Adipose tissue (tissue), 3 donors: ENCODE data around the gene DLX2. TPM values are rescaled to one million over a fixed set of nuclear protein-coding genes. Genes with fewer than 3 reads are reported as not detected.

ENCODE experiments used
- H3K27ac ChIP-seq: one replicate; pipeline ENCODE4 v1.5.1; 2013; ENCODE audit warnings: low read depth, low read length
- WGBS, 3 donors: extraction: QIAGEN DNeasy Blood & Tissue Kit; methylation state at CpG; one replicate each; pipeline ENCODE4 v1.1.7; 2013; 5-methylcytosine and 5-hydroxymethylcytosine counted together
- polyA plus RNA-seq, 3 donors: library from polyadenylated mRNA; stranded (reverse); fragments of 200-250 nt; gene quantifications; one replicate each; pipeline ENCODE4 v1.2.3, GENCODE V29; 2013
- donor health status: healthy with polysubstance abuse.
- donor health status: Bipolar disorder and iron deficiency.
- donor health status: healthy.

The DLX2 gene
- polyA plus RNA-seq, 3 donors = 0.03 TPM; not detected in 2

DNA sequence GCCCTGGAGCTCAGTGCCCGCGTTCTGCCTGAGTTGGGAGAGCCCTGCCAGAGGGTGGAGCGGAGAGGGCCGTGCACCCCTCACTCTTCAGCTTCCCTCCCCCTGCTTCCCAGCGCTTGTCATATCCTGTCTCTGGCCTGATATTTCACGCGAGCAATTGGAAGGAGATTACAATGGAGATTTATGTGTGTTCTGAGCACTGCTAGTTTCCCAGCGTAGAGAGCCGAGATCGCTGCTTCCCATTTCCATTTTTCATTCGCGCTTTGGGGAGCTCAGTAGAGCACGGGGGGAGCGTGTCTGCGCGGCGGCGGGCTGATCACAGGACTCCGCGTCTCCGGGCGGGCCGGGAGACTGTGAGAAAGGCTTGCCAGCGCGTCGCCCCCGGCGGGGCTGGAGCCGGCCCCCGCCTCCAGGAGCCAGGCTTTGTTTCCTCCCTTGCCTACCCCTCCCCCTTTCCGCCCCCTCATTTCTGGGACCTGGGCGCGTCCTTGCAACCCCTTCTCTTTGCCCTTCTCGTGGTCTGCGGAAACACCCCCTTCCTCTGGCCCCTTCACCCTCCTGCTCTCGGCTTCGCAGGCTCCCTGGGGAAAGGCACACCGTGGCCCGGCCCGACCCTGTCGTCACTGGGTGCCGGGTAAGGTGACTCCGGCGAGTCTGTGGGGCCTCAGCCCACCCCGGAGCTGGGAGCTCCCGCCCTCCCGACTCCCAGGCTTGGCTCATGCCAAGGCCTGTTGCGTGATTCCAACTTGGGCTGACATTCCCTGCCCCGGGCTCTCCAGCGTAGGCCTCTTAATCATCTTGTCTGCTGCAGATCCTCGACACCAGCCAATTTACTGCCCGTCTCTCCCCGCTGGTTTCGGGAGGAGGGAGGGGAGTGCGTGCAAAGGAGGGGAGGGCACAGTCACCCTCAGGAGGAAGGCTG is 5.8 kb downstream of the DLX2 start:
- no peak overlapping the region for H3K27ac ChIP-seq
- WGBS, 3 donors = 3 to 4% (median 4%) methylated on average over 53 to 55 of the region's 55 CpGs

DNA sequence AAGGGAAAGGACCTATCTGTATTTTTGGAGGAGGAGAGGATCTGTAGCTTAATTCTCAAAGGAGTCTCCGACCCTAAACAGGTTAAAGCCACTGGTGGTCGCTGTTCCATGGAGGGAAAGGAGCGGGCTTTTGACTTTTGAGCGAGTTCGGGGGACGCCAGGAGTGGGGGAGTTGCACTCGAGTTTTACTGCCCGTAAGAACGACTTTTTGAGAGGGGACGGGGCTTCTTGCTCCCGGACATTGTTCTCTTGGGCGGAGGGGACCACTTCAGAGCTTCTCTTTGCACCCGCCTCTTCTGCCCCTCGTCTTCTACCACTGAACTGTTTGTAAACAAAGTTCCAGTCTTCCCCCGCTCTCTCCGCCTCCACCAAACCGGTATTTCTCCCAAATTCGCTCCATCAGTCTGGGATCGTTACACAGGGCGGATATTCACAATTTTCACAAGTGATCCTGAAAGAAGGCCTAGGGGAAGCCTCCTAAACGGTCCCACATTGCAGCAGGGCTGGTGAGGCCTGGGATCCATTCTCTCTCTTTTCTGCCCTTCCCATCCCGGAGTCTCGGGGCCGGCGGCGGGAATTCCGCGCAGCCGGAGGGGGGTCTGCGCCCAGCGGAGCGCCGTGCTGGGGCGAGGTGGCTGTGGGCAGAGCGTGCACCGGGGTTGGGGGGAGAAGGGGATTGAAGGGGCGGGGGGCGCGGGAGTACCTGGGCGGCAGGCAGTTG is 6.6 kb downstream of the DLX2 start:
- no peak overlapping the region for H3K27ac ChIP-seq
- 6 to 7% (median 7%) methylated on average over 29 to 40 of the region's 40 CpGs for WGBS, 3 donors

DNA sequence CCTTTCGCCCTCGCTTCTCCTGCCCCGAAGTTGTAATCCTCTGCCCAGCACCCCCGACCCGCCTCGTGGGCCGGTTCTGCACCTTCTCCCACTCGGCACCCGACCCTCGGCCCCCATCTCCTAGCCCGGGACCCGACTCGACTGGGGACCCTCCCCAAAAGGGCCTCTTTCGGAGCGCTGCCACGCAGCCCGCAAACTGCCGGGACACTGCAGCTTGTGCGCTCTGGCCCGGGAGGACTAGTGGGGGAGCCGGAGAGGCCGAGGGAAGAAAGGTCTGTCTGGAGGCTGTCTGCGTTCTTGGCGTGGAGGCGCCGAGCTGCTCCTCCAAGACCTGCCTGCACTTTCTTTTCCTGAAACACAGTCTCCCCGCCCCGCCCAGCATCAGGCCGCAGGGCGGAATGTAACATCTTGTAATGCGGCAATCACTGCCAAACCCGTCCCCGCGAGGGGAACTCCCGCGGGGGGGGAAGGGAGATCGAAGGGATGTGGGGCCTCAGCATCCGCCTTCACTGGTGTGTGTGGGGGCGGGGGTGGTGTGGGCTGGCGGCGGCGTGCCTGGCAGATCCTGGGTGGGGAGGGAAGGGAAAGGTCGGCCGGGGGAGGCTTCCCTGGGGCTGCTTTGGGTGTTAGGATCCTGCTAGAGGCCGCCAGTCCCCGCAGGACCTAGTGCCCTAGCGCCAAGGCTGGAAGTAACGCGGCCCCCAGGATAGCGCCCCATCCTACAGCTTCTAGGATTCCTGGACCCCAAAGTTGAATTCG is 7.4 kb downstream of the DLX2 start:
- no peak overlapping the region for H3K27ac ChIP-seq

DNA sequence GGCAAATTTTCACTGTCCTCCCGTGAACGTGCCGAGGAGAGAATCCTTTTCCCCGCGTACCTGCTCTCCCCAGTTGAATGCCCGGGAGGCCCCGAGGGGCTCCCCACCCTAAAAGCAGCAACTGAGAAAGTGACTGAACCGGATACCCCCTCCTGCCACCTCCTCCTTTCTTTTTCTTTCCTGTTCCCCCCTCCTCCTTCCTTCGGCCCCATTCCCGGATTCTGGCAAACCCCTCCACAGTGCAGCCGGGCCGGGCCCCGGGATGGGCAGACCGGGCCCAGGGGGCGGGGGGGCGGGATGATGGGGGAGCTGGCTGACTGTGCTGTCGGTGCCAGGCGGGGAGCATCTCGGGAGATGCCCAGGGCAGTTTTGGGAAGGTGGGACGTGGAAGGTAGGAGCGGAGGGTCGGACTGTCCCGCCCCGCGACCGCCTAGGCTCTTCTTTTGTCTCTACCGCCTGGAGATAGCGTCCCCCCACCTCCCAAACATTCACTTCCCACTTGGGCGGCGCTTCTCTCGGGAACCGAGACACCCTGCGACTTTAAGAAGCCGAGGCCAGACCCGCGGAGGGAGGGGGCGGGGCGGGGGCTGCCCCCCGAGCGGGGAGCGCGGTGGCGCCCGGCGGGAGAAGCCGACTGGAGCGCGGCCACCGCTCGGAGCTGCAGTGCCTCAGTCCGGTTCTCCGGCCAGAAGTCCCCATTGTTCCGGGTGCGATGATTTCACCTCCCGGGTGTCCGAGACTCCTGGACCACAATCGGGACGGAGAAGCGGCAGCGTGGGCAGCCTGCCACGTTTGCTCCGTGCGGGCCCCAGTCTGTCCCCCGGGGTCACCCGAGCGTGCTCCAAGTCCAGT is 8.2 kb downstream of the DLX2 start:
- 2 to 3% (median 3%) methylated on average over 52 to 66 of the region's 66 CpGs for WGBS, 3 donors
- H3K27ac ChIP-seq = no peak overlapping the region

More for the DNA sequence above, 7.4 kb downstream of the DLX2 start:
- 1 to 3% (median 2%) methylated on average over 44 to 51 of the region's 51 CpGs for WGBS, 3 donors

DNA sequence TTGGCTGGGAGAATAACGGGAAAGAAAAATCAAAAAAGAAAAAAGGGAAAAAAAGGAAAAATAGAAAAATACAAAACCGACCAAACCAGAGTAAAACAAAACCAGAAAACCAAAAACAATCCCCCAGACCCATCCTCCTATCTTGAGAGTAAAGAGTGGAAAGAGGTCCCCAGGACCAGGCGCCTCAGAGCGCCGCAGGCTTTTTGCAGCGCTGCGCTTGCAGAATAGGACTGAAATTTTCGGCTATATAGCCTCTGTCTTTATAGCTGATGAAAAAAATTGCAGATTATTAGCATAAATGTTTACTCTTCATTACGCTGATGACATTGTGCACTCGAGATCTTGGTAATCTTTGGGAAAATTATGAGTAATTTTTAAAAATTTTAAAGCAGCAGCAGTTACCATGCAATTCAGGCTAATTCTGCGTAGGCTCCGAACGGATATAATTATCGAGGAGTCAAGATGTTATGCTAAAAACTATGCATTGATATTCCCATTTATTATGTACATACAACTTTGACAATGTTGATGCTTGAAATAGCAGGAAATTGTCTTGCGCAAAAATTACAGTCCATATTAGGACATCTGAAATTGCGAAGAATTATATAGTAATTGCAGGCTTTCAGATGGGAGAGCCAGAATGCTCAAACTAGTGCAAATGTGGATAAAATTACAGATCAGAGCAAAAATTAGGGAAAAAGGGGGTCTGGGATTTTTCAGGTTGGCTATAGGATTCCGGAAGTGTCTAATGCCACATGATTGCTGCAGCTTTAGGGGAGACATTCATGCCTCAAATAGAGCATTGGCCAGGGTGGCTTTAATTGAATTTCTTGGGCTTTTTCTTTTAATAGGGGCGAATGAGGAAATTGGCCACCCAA is 9.0 kb downstream of the DLX2 start:
- WGBS, 3 donors = 17 to 21% (median 18%) methylated on average over 18 of the region's 18 CpGs
- H3K27ac ChIP-seq = no peak overlapping the region

DNA sequence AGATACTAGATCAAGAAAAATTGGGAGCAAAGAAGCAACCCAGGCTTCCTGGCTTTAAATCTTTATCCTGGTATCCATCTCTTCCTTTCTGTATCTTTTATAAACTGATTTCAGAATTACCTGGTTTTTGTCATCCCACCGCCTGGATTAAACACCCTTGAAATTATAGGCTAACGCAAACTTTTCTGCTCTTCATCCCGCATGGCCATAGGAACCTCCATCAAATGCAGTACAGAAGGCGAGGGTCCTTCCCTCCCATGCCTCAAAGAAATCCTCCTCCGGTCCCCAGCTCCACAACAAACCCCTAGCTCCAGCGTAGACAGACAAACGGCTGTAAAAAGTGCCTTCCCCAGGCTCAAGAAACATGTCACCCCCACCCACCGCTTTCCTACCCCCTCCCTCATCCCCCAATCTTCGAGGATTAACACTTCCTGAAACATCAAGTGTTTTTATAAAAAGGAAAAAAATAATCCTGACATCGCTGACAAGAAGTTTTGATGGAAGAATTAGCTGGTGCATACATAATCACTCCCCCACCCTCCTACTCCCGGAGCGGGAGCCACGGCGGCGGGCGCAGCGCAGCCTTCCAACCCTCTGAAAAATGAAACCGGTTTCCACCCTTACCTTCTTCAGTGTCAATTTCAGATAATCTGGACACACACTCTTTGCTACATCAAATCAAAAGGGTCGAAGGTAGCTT is 9.8 kb downstream of the DLX2 start:
- H3K27ac ChIP-seq = no peak overlapping the region
- 9 to 12% (median 10%) methylated on average over 19 of the region's 19 CpGs for WGBS, 3 donors

DNA sequence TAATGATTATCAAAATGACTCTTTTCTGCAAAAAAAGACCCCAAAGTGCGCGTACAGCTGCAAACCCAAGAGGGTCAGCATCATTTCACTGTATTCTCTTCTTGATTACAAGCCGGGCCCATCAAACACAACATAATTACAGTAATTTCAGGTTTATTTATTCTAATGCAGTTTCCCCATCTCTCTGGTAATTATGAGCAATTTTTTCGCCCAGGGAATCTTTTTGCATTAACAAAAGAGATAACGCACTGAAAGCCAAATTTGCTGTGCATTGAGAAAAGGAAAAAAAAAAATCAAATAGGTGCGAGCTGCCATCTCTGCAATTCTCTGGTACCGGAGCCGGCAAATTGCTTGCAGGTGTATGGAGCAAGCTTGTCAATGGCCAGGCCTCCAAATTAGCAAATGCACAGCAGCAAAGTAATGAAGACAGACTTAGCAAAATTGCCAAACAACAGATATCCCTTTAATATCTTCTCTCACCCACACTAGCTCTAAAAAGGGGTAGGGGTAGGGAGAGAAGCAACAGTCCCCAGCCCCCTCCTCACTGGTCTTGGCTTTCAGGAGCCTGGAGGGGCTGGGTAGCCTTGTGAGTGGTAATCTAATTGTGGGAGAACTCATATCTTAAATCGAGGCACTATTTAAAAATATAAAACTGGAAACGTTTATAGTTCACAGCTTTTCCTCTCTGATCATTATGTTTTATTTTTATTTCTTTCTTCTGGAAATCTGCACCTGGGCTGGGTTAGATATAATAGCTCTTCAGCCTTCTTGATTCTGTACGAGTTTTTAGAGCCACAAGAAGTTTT is 10.7 kb downstream of the DLX2 start:
- WGBS, 3 donors = 16 to 22% (median 19%) methylated on average over 11 of the region's 11 CpGs
- no peak overlapping the region for H3K27ac ChIP-seq

DNA sequence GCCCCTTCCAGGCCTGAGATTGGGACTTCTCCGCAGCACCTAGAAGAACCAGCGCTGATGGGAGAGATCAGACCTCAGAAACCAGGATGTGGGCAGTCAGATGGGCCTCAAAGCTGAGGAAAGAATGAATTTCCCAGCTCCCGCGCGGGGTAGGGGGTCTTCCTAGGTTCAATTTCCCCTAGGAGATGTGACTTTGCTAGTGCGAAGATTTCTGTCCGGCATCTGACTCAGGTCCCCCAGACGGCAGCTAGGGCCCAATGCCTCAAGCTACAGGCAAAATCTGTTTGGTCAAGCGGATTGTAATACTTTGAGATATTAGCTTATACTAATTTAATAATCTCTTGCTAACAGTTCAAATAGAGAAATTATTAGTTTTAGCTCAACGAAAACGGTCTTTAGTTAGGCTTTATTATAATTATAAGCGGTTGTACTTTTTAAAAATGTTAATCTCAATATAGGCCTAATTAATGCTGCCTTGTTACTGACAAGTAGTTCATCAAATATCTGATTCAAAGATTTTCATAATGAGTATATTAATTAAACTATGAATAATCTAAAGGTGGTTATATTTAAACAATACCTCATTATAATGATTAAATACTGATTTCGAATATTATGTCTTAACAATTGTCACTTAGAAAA is 11.6 kb downstream of the DLX2 start:
- WGBS, 3 donors = 12 to 15% (median 14%) methylated on average over 13 of the region's 13 CpGs
- H3K27ac ChIP-seq = no peak overlapping the region

DNA sequence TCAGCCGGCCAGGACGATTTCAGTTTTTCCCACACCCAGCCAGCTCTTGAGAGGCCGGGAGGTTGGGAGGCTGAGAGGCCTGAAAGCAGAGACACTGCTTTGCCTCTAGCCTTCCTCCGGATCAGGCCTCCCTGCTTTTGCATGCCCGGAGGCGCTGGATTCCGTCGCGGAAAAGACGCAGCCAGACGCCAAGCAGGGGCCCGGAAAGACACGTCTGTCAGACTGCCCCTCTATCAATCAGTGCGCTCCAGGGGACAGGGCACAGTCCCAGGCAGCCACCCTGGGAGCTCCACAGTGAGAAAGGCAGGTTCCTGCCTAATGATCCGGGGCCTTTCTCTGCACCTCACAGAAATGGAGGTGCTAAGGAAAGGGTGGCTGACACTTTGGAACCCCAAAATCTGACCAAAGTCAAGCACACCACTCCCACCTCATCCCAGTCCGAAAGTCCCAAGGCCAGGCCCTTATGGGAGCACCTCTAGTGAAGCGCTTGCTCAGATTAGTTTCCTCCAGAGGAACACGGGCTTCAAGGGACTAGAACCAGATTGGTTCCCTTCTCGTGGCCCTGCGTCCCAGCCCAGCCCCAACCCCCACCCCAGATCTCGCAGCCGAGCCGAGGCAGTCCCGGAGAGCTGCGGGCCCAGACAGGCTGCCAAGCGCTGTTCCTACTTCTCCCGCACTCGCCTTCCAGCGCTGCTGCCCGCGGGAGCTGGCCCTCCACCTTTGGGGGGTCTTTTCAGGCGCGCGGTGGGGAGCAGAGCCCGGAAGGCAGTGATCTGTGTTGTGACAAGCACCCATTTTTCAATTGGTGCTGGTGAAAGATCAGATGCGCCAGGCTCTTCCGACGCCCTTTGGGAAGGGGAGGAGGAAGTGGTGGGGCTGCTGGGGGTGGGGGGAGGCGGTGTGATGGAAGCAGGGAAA is 12.4 kb downstream of the DLX2 start:
- WGBS, 3 donors = 6 to 9% (median 7%) methylated on average over 39 of the region's 39 CpGs
- no peak overlapping the region for H3K27ac ChIP-seq

DNA sequence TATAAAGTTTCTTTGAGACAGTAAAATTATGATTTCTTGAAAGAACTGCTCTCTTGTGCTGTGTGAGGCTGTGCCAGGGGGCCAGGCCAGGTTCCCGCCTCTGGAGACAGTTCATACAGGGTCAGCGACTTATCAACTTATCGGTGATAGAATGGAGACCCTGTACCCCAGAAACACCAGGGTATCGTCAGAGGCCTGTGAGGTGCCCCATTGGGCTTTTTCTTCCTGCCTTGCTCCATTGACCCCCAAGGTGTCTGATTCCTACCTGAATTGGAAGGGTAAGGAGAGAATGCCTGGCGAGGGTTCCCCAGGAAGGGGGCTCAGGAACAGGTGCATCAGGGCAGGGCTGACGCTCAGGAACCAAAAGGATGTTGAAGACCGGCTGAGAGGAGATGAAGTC is 13.1 kb downstream of the DLX2 start:
- no peak overlapping the region for H3K27ac ChIP-seq

DNA sequence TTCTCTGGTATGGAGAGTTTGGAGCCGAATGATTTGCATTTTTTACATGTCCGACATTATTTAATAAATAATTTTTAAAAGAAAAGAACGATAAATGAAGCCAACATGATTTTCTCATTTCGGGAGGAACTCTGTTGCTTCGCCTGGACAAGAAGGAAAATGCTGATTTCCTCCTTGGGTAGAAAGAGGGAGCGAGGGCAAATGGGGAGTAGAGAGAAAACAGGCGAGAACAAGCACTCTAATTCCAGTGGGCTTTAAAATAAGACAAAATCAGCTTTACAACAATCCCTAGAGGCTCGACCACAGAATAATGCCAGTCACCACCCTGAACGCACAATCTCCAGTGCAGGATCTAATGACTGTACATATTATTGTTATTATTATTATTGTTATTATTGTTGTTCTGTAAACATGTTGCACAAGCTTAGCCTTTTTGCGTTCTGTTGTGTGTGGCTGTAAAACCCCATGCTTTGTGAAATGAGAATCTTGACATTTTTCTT is 13.6 kb downstream of the DLX2 start:
- H3K27ac ChIP-seq = no peak overlapping the region
- 18 to 21% (median 19%) methylated on average over 10 of the region's 10 CpGs for WGBS, 3 donors

More for the DNA sequence above, 13.1 kb downstream of the DLX2 start:
- WGBS, 3 donors = 28 to 29% (median 29%) methylated on average over 7 of the region's 7 CpGs

DNA sequence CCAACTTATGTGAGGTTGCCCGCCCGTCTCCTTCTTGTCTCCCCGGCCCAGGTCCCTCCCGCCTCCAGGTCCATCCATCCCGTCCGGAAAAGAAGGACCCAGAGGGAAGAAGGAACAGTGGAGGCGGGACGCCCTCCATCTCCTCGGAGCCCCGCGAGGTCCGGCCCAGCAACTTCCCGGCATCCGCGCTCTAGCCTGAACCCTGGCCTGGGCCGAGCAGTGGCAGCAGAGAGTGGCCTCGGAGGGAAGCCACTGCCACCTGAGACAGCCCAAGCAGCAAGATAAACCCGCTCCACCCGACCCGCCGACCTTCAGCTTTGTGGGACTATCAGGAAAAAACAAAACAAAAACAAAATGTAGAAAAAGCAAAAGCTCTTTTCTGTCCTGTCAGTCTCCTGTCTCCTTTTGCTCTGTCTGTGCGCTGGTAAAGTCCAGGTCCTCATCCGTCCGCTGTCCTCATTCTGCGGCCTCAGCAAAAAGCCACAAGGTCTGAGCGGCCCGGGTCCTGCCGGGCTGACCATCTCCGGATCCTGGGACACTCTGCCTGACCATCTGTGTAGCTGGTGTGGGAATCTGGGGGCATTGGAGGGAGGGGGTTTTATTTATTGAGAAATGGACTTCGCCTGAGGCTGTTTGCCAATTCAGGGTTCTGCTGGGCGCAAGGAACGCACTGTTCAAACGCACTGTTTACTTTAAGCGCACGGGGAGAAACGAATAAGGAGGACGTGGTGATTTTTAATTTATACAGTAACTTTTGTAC is 14.3 kb downstream of the DLX2 start:
- WGBS, 3 donors = 8 to 11% (median 11%) methylated on average over 35 to 37 of the region's 37 CpGs
- H3K27ac ChIP-seq = no peak overlapping the region

DNA sequence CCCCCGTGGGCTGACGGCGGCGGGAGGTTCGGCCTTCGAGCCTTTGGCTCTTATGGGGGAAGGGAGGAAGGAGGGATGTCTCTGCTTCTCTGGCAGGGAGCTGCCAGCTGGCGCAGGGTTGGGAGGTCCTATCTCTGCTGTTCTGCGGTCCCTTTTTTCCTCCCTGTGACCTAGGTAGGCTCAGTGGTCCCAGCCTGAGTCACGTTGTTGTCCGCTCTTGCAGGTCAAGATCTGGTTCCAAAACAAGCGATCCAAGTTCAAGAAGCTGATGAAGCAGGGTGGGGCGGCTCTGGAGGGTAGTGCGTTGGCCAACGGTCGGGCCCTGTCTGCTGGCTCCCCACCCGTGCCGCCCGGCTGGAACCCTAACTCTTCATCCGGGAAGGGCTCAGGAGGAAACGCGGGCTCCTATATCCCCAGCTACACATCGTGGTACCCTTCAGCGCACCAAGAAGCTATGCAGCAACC is 14.9 kb downstream of the DLX2 start:
- H3K27ac ChIP-seq = no peak overlapping the region
- WGBS, 3 donors = 5 to 8% (median 6%) methylated on average over 23 of the region's 23 CpGs
